GM18867 (cell line): ENCODE results near the gene PHETA1.
A peak's percentile ranks its signal among the peaks of the same experiment; 100 is the strongest.

Source experiments
- ATAC-seq: cut with Tn5 transposase; IDR thresholded peaks from one replicate; pipeline ENCODE4 v1.9.1; 2021; ENCODE audit warnings: mild to moderate bottlenecking, moderate library complexity; ENCODE audit not compliant: unreplicated experiment

Gene PHETA1, protein sequence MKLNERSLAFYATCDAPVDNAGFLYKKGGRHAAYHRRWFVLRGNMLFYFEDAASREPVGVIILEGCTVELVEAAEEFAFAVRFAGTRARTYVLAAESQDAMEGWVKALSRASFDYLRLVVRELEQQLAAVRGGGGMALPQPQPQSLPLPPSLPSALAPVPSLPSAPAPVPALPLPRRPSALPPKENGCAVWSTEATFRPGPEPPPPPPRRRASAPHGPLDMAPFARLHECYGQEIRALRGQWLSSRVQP

DNA sequence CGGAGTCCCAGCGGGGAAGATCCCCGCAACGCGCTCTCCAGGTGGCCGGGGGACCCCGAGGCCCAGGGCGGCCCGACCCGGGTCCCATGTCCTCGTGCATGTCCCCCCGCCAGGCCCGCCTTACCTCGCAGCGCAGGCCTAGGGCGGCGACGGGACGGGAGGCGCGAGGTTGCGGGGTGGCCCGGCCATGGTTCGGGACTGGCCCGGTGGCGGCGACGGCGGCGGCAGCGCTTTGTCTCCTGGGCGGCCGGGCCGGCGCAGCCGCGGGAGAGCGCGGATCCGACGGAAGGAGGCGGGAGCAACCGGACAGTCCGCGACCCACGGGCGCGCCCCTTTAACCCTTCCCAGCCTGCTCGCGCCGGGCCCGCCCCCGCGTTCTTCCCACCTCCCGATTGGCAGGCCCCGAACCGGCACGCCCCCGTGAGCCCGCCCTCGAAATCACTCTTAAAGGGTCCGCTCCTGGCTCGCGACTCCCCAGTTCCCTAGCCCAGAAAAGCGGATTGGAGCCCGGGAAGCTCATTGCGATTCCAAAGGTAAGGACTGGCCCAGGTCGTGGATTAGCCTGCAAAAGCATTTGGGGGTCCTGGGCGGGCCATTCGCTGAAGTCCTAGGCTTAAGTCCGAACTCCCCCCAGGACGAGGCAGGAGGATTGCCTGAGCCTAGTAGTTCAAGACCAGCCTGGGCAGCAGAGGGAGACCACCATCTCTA is at the start of gene PHETA1:
Gene PHETA1 (minus strand): TSS at position 308 of the 708 bp plus-strand sequence. CDS start 5,668 bp downstream, outside the sequence.
- peak; percentile 95 for ATAC-seq

DNA sequence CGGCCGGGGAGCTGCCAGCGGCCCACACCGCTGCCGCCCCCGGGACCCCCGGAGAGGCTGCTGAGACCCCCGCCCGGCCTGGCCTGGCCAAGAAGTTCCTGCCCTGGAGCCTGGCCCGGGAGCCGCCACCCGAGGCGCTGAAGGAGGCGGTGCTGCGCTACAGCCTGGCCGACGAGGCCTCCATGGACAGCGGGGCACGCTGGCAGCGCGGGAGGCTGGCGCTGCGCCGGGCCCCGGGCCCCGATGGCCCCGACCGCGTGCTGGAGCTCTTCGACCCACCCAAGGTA is 49.6 kb upstream of the PHETA1 start:
- ATAC-seq = no peak

DNA sequence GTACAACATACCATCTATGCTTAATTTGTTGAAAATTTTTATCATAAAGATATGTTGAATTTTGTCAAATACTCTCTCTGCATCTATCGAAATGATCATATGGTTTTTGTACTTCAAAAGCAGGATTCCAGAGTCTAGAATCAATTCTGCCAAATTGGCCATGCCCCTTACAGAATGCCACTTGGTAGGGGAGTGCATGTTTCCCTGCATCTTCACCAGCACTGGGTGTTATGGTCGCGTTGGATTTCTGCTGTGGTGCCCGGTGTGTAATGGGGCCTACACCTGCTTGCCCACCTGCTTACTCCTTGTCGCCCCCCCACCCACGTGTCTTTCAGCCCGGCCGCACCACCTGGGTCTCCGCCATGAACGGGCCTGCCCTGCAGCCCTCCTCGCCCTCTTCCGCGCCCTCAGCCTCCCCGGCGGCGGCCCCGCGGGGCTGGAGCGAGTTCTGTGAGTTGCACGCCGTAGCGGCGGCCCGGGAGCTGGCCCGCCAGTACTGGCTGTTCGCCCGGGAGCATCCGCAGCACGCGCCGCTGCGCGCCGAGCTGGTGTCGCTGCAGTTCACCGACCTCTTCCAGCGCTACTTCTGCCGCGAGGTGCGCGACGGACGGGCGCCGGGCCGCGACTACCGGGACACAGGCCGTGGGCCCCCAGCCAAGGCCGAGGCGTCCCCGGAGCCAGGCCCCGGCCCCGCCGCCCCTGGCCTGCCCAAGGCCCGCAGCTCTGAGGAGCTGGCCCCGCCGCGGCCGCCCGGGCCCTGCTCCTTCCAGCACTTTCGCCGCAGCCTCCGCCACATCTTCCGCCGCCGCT is 49.1 kb upstream of the PHETA1 start:
- no peak for ATAC-seq

DNA sequence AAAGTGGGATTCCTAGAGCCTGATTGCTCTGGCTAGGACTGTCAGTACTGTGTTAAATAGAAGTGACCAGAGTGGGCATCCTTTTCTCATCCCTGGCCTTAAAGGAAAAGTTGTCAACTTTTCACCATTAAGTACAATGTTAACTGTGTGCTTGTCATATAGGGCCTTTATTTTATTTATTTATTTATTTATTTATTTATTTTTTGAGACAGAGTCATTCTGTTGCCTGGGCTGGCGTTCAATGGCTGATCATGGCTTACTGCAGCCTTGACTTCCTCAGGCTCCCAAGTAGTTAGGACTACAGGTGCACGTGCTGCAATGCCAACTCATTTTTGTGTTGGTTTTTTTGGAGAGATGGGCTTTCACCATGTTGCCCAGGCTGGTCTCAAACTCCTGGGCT is 48.4 kb upstream of the PHETA1 start:
- ATAC-seq = no peak

DNA sequence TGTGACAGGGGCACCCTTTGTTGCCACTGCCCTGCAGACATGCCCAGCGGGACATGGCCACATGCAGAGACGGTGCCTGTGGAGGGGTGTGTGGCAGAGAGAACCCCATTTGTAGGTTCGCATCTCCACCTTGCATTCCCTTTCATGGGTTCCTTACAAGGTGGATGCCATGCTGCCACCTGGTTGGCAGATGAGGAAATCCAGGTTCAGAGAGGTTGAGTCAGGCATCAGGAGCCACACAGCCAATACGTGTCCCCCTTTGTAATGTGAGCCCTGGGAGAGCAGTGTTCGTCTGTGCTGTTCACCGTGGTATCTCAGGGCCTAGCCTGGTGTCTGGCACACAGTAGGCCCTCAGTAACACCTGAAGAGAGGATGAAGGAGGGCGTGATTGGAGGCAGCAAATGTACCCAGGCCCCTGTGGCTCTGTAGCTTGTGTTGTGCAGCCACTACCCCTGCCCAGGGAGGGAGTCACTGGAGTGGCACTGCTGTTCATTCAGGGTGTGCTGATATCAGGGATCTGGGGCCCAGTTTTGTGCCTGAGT is 45.9 kb upstream of the PHETA1 start:
- ATAC-seq = no peak

DNA sequence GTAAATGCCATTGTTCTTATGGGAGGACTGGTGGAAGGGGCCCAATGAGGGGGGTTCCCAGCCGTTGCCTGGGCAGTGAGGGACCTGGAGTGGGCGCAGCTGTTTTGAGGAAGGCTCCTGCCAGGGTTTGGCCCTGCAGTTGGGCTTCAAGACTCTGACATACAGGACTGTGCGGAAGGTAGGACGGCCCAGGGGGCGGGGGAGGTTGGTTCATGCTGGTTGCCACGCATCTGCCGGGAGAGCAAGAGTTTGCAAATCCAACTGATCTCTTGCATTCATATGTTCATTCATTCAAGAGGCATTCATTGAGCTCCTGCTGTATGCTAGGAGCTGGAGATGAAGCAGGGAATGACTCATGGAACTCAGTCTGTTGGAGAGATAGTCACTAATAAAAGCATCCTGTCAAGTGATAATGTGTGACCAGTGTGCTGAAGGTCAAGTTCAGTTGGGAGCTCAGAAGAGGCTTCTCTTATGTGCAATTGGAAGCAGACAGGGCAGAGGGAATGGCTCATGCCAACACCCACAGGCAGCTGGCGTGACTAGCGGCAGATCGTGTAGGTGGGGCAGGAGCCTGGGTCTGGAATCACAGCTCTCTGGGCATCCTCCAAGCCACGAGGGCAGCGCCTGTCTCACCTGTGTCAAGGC is 44.7 kb upstream of the PHETA1 start:
- ATAC-seq = no peak

DNA sequence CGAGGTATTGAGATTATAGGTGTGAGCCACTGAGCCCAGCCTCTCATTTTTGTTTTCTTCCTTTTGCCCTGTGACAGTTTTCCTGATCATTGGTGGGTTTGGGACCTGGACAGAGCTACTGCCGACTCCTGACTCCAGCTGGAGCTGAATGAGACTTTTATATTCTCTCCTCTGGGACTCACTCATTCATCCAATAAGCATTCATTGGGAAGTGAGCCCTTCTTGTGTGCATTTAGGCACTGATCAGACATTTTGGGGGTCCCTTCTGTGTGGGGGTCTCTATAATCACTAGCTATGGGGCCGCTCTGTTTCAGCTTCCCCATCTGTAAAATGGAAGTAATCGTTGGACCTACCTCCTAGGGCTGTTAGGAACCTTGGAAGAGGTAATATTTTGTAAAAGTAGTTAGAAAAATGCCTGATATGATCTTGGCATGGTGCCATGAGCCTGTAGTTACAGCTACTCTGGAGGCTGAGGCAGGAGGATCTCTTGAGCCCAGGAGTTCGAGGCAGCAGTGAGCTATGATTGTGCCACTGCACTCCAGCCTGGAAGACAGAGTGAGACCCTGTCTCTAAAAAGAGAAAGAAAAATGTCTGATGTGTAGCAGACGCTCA is 44.0 kb upstream of the PHETA1 start:
- ATAC-seq = no peak

DNA sequence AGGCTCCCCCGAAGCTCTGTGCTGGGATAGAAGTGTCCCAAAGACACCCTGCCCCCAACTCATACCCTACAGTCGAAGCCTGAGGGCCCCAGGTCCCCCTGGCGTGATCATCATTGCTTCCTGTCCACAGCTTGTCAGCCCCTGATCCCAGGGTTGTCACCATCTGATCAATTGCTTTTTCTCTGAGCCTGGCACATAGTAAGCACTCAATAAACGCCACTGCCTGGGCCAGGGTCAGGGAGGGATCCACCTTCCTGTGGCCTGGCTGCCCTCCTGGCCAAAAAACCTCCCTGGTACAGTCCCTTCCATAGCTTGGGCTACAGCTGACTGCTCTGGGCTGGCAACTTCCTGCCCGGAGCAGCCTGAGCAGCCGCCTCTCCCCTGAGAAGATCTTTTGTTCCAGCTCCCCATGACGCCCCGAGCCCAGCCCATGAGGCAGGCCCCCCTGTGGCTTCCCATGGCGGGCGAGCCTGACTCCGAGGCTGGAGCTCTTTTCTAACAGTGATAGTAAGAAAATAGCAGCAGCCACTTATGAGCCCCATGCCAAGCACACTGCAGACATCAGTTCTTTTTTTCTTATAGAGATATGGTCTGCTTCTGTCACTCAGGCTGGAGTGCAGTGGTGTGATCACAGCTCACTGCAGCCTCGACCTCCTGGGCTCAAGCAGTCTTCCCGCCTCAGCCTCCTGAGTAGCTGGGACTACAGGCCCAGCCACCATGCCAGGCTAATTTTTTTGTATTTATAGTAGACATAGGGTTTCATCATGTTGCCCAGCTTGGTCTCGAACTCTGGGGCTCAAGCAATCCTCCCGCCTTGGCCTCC is 43.3 kb upstream of the PHETA1 start:
- ATAC-seq = no peak

DNA sequence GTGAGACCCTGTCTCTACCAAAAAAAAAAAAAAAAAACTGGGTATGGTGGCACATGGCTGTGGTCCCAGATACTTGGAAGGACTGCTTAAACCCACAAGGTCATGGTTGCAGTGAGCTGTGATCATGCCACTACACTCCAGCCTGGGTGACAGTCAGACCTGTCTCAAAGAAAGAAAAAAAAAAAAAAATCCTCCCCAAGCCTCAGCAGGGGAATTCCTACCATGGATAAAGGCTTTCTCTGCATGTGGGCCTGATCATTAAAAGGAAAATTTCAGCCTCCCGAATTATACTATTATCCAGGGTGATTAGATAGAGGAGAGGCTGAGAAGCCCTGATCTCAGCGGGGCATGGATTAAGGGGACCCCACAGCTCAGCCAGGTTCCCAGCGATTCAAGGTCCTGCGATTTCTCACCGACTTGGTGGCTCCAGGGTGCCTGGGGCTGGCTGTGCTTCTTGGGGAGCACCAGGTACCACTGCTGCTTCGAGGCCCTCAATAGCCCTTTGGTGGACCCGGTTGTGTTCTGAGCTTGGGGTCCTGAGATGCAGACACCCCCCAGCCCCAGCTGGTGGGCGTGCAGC is 42.4 kb upstream of the PHETA1 start:
- no peak for ATAC-seq

DNA sequence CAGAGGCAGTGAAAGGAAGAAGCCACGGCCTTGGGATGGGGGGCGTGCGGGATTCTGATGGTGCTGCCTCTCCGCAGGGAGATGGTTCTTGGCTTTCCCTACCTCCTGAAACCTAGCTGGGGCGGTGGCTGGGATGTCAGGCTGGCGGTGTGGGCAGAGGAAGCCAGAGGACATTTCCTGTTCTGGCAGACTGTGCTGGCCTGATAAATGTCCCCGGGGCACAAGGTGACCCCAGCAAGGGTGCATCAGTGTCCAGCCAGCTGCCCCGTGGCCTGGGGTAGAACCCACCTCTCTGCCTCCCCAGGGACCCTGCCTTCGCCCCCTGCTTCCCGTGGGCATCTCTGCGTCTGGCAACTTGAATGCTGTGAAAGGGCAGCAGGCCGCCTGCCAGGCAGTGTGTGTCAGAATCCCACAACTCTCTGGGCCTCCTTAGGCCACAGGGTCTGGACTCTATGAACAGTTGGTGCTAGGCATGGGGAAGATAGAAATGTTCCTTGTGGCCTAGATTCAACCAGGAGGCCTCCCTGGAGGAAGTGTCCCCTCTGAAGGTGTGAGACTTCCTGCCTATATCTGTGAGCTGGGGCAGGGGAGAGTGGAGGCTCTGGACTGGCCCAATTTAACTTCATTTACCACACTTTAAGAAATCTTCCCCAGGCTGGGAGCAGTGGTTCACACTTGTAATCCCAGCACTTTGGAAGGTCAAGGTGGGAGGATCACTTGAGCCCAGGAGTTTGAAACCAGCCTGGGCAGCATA is 41.7 kb upstream of the PHETA1 start:
- no peak for ATAC-seq

DNA sequence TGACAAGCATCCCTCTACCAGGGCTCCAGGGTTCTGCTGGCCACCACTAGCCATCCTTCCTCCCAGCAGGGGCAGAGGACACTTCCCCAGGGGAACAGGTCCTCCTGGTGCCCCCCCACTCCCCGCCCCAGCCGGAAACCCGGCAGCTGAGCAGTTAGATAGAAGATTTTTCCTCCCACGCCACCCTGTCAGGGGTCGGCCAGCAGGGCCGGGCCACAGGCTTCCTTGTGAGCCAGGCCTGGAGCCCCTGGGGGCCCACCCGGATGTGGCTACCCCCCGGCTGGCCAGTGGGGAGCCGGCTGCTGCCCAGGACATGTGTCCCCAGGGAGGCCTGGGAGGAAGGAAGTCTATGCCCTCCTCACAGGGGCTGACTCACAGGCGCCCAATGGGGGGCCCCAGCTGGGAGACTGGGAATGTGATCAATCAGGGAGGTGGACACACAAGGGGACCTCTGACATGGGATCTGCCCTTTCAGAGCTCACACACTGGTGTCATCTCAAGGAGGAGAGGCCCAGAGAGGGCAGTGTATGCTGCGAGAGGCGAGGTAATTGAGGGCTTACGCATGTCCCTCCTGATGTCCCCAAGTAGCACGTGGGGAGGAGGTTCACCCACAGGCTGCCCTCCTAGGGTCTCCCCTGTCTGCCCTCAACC is 41.0 kb upstream of the PHETA1 start:
- no peak for ATAC-seq

DNA sequence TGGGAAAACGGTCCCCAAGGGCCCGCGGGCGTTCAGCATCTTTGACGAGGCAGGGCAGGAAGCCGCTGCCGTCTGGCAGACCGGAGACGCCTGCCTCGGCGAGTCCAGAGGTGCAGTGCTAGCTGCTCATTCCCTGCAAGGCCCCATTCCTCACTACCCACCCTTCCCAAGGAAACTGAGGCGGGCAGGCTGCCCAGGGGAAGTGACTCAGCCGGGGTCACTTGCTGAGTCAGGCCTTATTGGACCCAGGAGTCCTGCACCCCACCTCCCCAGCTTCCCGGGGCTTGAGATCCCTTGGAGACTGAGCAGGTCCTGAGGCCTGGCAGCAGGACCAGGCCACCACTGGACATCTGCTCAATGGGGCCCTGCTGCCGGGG is 40.5 kb upstream of the PHETA1 start:
- ATAC-seq = no peak

DNA sequence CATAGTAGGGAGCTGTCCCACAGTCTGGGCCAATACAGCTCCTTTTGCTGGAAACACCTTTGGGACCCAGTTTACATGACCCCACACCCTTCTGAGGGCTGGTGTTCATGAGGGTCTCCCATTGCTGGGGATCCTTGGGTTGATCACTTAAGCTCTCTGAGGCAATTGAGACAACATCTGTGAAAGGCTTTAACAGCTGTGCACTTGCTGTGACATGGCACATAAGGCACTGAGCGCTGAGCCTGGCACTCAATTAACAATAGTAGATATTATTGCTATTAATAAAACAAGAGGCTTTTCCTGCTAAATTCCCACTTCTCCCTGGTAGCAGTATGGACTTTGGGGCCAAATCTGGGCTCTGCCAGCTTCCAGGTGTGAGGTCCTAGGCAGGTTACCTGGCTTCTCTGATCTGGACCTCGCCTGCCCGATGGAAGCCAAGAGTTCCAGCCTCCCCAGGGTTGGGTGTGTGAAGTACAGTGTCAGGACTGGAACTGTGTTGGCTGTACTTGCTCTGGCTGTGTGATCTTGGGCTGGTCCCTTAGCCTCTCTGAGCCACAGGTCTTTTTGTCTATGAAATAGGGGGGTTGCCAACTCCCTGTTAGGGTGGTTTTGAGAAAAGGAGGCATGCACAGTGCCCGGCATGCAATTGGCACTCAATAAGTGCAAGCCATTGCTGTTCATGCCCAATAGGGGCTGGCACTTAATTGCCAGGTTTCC is 39.9 kb upstream of the PHETA1 start:
- ATAC-seq = no peak

DNA sequence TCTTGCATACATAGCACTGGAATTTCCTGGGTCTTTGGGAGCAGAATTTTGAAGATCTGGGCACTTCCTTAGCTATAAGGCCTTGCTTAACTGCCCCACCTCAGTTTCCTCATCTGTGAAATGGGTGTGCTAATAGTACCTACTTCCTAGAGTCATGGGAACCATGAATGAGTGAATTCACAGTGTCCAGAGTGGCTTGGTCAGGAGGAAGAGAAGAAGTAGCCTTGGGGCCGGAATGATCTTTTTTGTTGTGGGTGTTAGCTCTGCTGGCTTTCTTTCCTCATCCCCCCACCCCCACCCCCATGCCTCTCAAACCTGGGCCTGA is 39.2 kb upstream of the PHETA1 start:
- ATAC-seq = no peak

DNA sequence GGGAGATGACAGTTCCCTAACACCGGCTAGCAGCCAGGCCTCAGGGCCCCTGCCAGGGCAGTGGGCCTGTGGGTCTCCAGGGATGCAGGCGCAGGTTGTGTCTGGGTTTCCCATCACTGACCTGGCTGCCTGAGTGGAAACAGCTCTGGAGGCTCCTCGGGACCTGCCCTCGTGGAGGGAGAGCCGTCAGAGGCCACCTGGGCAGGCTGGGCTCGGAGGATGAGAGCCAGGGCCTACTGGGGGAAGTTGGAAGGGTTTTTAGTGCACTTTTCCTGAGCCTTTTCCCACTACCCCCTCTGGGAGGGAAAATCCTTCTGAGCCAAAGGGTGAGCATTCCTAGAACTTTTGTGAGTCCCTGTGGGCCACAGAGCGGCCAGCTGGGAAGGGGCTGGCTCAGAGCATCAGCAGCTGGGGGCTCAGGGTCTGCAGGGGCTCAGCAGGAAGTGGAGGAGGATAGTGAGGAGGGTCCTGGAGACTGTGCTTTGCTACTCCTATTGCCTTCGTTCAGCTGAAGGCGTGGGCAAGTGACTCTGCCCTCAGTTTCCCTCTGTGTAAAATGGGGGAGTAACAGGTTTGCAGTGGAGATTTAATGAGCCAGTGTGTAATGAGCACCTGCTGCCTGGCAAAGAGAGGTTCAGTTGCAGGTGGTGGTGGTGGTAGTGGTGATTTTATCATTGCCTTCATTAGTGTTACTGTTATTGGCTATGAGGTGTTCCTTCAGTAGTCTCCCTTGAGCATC is 38.7 kb upstream of the PHETA1 start:
- no peak for ATAC-seq

DNA sequence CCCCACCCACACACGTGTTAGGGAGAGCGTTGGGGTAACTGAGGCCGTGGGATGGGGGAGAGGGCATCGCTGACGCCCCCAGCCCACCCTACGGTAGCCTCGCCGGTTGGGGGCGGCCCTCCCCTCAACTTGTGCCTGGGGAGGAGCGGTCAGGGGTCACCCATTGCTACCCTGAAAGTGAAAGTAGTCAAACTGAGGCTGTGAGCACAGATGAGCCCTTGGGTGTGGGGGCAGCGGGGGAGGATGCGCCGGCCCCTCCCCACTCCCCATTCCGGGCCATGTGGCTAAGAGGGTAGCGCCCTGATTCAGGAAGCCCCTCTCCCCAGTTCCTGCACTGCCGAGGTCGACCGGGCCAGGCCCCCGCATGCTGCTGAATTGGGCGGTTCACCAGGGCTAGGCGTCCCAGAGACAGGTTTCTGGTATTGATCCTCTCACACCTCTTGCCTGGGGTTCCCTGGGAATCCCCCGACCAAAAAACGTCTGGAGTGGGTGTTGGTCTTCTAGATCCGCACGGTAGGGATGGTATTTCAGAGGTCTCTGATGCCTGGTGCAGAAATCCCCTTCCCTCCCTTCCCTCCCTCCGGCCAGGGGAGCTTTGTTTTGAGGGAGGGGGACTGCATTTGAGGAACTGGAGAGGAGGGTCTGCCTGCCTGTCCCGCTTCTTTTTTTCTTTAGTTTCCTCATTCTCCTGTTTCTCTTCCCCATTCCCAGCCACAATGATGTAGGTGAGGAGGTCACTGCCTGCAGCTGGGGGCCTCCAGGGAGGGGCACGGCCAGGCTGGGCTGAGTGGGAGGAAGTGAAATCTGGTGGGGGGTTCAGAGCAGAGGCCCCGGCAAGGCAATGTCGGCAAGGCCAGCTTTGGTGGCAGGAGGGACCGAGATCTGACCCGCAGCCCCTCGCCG is 37.8 kb upstream of the PHETA1 start:
- ATAC-seq = no peak
